Liver (tissue), 3 donors: ENCODE measurements around the gene AMIGO2.

Source experiments
- CTCF ChIP-seq: fragments of 150-350 bp; IDR thresholded peaks from 2 replicates; pipeline ENCODE4 v1.5.1; 2017; ENCODE audit warnings: improper control_type of control experiment, low read depth, low read length; ENCODE audit not compliant: missing input control
- GABPA ChIP-seq, 2 donors: IDR thresholded peaks in 1 of 2; conservative IDR thresholded peaks in 1 of 2; 2 replicates each; pipeline ENCODE4 v1.6.1; 2016; ENCODE audit warnings: antibody characterized with exemption in 2 of 2, mild to moderate bottlenecking in 1 of 2, moderate library complexity in 1 of 2
- JUND ChIP-seq, 2 donors: IDR thresholded peaks; 2 replicates each; pipeline ENCODE4 v1.6.1; 2016; ENCODE audit warnings: antibody characterized with exemption in 2 of 2
- NR2F2 ChIP-seq: IDR thresholded peaks from 2 replicates; pipeline ENCODE4 v1.6.1; 2016; ENCODE audit warnings: antibody characterized with exemption
- RAD21 ChIP-seq, 2 donors: IDR thresholded peaks; 2 replicates each; pipeline ENCODE4 v1.6.1; 2016; ENCODE audit warnings: antibody characterized with exemption in 2 of 2, mild to moderate bottlenecking in 2 of 2
- REST ChIP-seq: IDR thresholded peaks from 2 replicates; pipeline ENCODE4 v1.6.1; 2016; ENCODE audit warnings: antibody characterized with exemption, mild to moderate bottlenecking
- SP1 ChIP-seq: IDR thresholded peaks from 2 replicates; pipeline ENCODE4 v1.6.1; 2018; ENCODE audit warnings: antibody characterized with exemption, mild to moderate bottlenecking
- TAF1 ChIP-seq: conservative IDR thresholded peaks from 2 replicates; pipeline ENCODE4 v1.6.1; 2016; ENCODE audit warnings: antibody characterized with exemption, mild to moderate bottlenecking
- YY1 ChIP-seq: IDR thresholded peaks from 2 replicates; pipeline ENCODE4 v1.6.1; 2016; ENCODE audit warnings: antibody characterized with exemption, mild to moderate bottlenecking
- ZBTB33 ChIP-seq: IDR thresholded peaks from 2 replicates; pipeline ENCODE4 v1.6.1; 2016; ENCODE audit warnings: antibody characterized with exemption
- donor health status: healthy.
- donor health status: healthy.

GRCh38 chr12:47078733-47079467 lies 859 bp downstream of the AMIGO2 start:
- TF ChIP-seq CTCF (no peak), SP1 (no peak), TAF1 (no peak), RAD21 (IDR thresholded peaks at IDR 0.05) (no peak), JUND (IDR thresholded peaks at IDR 0.05) (no peak), YY1 (no peak), NR2F2 (no peak), GABPA (IDR thresholded peaks at IDR 0.05 in 1 of 2, conservative IDR thresholded peaks at IDR 0.05 in 1 of 2) (no peak), REST (no peak), ZBTB33 (no peak)
